ENCODE measurements around the gene GAS2. TPM values are rescaled to one million over a fixed set of nuclear protein-coding genes. Genes with fewer than 3 reads are reported as not detected.

GAS2 gene
- total and polyA plus RNA-seq, 9 of the 15 experiments (the other 6 are each of a cell fraction or from before 2014, with no cell fraction given) = 0.77 to 1.9 (median 1.1) TPM

- TF ChIP-seq ZNF764 (CRISPR knock-in tag; IDR thresholded peaks at IDR 0.05; ENCODE audit: low read depth) (no peak), PHF8 (IDR thresholded peaks at IDR 0.05; ENCODE audit: borderline replicate concordance, low read length) (no peak), RBM25 (IDR thresholded peaks at IDR 0.05; ENCODE audit: low read depth, low read length, severe bottlenecking) (no peak), ZKSCAN1 (IDR thresholded peaks at IDR 0.05; ENCODE audit: low read depth, low read length) (no peak), PBX2 (CRISPR knock-in tag; IDR thresholded peaks at IDR 0.05; ENCODE audit: low read depth) (no peak), PBX2 (tag; conservative IDR thresholded peaks at IDR 0.05; ENCODE audit: low read depth) (peak; percentile 63; the same call in 1 of the 2 replicates), POLR2AphosphoS5 (IDR thresholded peaks at IDR 0.05; ENCODE audit: control insufficient read depth, insufficient read depth, low read depth, low read length) (peak; percentile 70), EHMT2 (IDR thresholded peaks at IDR 0.05) (0 out of 2 replicates have a peak, but pooled peaks have one; percentile 34), NEUROD1 (IDR thresholded peaks at IDR 0.05; ENCODE audit: borderline replicate concordance, low read depth, low read length, partially characterized antibody) (peak; percentile 43), ZKSCAN3 (CRISPR knock-in tag; IDR thresholded peaks at IDR 0.05) (no peak), ZNF644 (tag; IDR thresholded peaks at IDR 0.05; ENCODE audit: low read depth) (no peak), DPF2 (IDR thresholded peaks at IDR 0.05) (peak; percentile 94), CBFA2T2 (conservative IDR thresholded peaks at IDR 0.05) (peak; percentile 73), ZNF253 (CRISPR knock-in tag; conservative IDR thresholded peaks at IDR 0.05) (no peak), KDM1A (IDR thresholded peaks at IDR 0.05) (peak; percentile 29 to 64; a peak in 3 of 4 replicates), ZBTB49 (CRISPR knock-in tag; IDR thresholded peaks at IDR 0.05; ENCODE audit: borderline replicate concordance) (no peak), KLF16 (IDR thresholded peaks at IDR 0.05) (no peak), ZNF696 (CRISPR knock-in tag; conservative IDR thresholded peaks at IDR 0.05) (no peak), JUND (IDR thresholded peaks at IDR 0.05; ENCODE audit: borderline replicate concordance, low read depth, low read length) (peak; percentile 94), JUND (tag; IDR thresholded peaks at IDR 0.05; ENCODE audit: borderline replicate concordance, low read depth, low read length) (peak; percentile 86; the same call in 2 of the 3 replicates), CBX8 (IDR thresholded peaks at IDR 0.05; ENCODE audit: borderline replicate concordance, extremely low read depth, low read depth, low read length, poor library complexity, severe bottlenecking) (no peak), THRA (IDR thresholded peaks at IDR 0.05) (no peak), RBM22 (IDR thresholded peaks at IDR 0.05; ENCODE audit: low read depth, low read length, poor library complexity, severe bottlenecking) (no peak)
Measured at GRCh38 chr11:22795914-22796313, 129.5 kb downstream of the GAS2 start (continued).

Data from K562 (cell line).